Measurements from ENCODE around the gene SNTG2.

GRCh38 chr2:930935-931334, 19.7 kb upstream of the SNTG2 start:
- no peak for TF ChIP-seq CTCF (IDR thresholded peaks at IDR 0.05)
- TF ChIP-seq POLR2A (IDR thresholded peaks at IDR 0.05): no peak
